Measurements from ENCODE around the gene RGMA.

Gene RGMA

GRCh38 chr15:93091465-93091864 lies 2.5 kb upstream of the RGMA start:
- DNase-seq, result no peak

- DNase-seq, result peak; percentile 17
These were observed 805 bp upstream of the RGMA start for GRCh38 chr15:93089727-93090305.

- DNase-seq, result peak; percentile 62
These were observed 621 bp downstream of the RGMA start for GRCh38 chr15:93088200-93088980.

GRCh38 chr15:93087825-93088199 lies 1.2 kb downstream of the RGMA start:
- peak; percentile 65 for DNase-seq

- no peak for DNase-seq
These were observed 2.2 kb downstream of the RGMA start for GRCh38 chr15:93086791-93087190.

- DNase-seq, result no peak
These were observed 3.3 kb downstream of the RGMA start for GRCh38 chr15:93085692-93086091.

- no peak for DNase-seq
These were observed 6.2 kb downstream of the RGMA start for GRCh38 chr15:93082861-93083260.

- no peak for DNase-seq
These were observed 7.6 kb downstream of the RGMA start for GRCh38 chr15:93081399-93081798.

GRCh38 chr15:93080451-93080850 lies 8.6 kb downstream of the RGMA start:
- DNase-seq, result no peak

GRCh38 chr15:93076875-93077274 lies 12.1 kb downstream of the RGMA start:
- no peak for DNase-seq

GRCh38 chr15:93076217-93076616 lies 12.8 kb downstream of the RGMA start:
- no peak for DNase-seq

- no peak for DNase-seq
These were observed 14.4 kb downstream of the RGMA start for GRCh38 chr15:93074599-93074998.

- DNase-seq, result no peak
These were observed 15.5 kb downstream of the RGMA start for GRCh38 chr15:93073465-93073952.

GRCh38 chr15:93072411-93073394 lies 16.3 kb downstream of the RGMA start:
- peak; percentile 79 for DNase-seq

- no peak for DNase-seq
These were observed 17.0 kb downstream of the RGMA start for GRCh38 chr15:93072011-93072410.

GRCh38 chr15:93071469-93071936 lies 17.5 kb downstream of the RGMA start:
- no peak for DNase-seq

- DNase-seq, result no peak
These were observed 18.3 kb downstream of the RGMA start for GRCh38 chr15:93070551-93071296.

GRCh38 chr15:93070132-93070531 lies 18.9 kb downstream of the RGMA start:
- no peak for DNase-seq

- DNase-seq, result no peak
These were observed 20.3 kb downstream of the RGMA start for GRCh38 chr15:93068581-93069199.

GRCh38 chr15:93067649-93068085 lies 21.3 kb downstream of the RGMA start:
- no peak for DNase-seq

- DNase-seq, result no peak
These were observed 22.0 kb downstream of the RGMA start for GRCh38 chr15:93066834-93067648.

Data from DMS53 (cell line).